ENCODE data around the gene LRP1.

GRCh38 chr12:57187222-57188089, 59.2 kb downstream of the LRP1 start:
- TF ChIP-seq POLR2AphosphoS5 (IDR thresholded peaks at IDR 0.05; ENCODE audit: low read depth, low read length) (no peak), POLR2A (IDR thresholded peaks at IDR 0.05; ENCODE audit: low read depth, low read length) (no peak), TAF1 (IDR thresholded peaks at IDR 0.05; ENCODE audit: borderline replicate concordance, low read depth, low read length) (no peak)

All from GM12892 (cell line).